Endothelial cell (in vitro differentiated cells): ENCODE measurements around the gene CIB4. TPM values are rescaled to one million over a fixed set of nuclear protein-coding genes. Genes with fewer than 3 reads are reported as not detected.

Source experiments
- DNase-seq: peaks from one replicate; pipeline ENCODE4 v3.0.0; 2021; ENCODE audit warnings: low spot score
- H3K27ac Mint-ChIP-seq: one replicate; pipeline ENCODE4 v1.8.0; 2021; ENCODE audit warnings: mixed read lengths, inconsistent platforms; ENCODE audit not compliant: unreplicated experiment
- H3K27me3 Mint-ChIP-seq: one replicate; pipeline ENCODE4 v1.8.0; 2021; ENCODE audit warnings: mild to moderate bottlenecking, moderate library complexity, mixed read lengths, inconsistent platforms; ENCODE audit not compliant: unreplicated experiment
- H3K36me3 Mint-ChIP-seq: one replicate; pipeline ENCODE4 v1.8.0; 2021; ENCODE audit warnings: mild to moderate bottlenecking, low read depth, mixed read lengths, inconsistent platforms; ENCODE audit not compliant: unreplicated experiment
- H3K4me1 Mint-ChIP-seq: one replicate; pipeline ENCODE4 v1.8.0; 2021; ENCODE audit warnings: mild to moderate bottlenecking, mixed read lengths, inconsistent platforms; ENCODE audit not compliant: unreplicated experiment
- H3K4me3 Mint-ChIP-seq: one replicate; pipeline ENCODE4 v1.8.0; 2021; ENCODE audit warnings: mild to moderate bottlenecking, mixed read lengths, inconsistent platforms; ENCODE audit not compliant: unreplicated experiment
- H3K9me3 Mint-ChIP-seq: one replicate; pipeline ENCODE4 v1.8.0; 2021; ENCODE audit warnings: mixed read lengths, inconsistent platforms; ENCODE audit not compliant: unreplicated experiment
- CTCF ChIP-seq: fragments of 200-600 bp; sonication (generic); IDR thresholded peaks from one replicate; pipeline ENCODE4 v1.5.0; 2021; ENCODE audit warnings: antibody characterized with exemption; ENCODE audit not compliant: unreplicated experiment
- total RNA-seq: library from RNA; stranded (reverse); fragmentation: NEBNext Ultra II Directional; extraction: Animal tissue kit (Norgen Biotek cat#: 25700); gene quantifications from one replicate; pipeline ENCODE4 v1.2.1, GENCODE V29; 2021; ENCODE audit not compliant: unreplicated experiment

Gene CIB4
- total RNA-seq, 1 donor from 2014 or later = not detected

DNA sequence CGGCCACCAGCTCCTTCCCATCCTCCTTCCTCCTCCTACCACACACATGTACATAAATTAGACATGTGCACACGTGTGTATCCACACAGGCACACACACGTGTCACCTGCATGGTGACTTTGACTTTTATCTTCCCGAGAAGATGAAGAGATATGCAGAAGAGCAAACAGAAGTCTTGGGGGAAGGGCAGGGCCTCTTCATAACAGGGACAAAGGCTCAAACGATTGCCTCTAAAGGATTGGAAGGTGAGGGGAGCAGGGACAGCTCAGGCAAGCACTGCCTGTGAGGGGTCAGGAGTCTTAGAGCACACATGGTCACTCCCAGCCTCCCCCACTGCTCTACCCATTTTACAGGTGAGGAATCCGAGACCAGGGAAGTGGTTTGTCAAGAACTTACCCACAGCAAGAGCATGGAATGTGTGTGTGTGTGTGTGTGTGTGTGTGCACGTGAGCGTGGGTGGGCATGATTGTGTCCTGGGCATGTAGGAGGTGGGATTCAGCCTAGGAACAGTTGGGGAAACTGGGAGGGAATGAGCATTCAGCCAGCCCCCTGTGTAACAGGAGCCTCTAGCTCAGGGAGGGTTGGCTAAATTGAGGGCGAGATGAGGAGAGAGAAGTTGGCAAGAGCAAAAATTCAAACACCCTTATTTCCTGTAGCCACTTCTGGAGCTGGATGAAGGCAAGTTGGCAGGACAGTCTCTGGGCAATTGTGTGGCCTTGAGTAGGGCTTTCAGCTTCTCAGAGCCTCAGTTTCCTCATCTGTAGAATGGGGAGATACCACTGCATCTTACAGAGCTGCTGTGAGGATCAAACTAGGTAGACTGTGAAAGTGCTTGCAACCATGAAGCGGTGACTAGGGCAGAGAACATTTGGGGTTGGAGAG is 24.2 kb downstream of the CIB4 start:
- H3K27me3 Mint-ChIP-seq = peaks cover 8% of the 10 kb centered on the region

GRCh38 chr2:26615860-26616705 is 25.1 kb downstream of the CIB4 start:
- H3K27me3 Mint-ChIP-seq = peaks cover 8% of the 10 kb centered on the region
- H3K9me3 Mint-ChIP-seq = no peaks in the 10 kb centered on the region
- no peak overlapping the region for H3K4me3 Mint-ChIP-seq
- peaks cover 9% of the 10 kb centered on the region for H3K4me1 Mint-ChIP-seq
- H3K36me3 Mint-ChIP-seq = no peaks in the 10 kb centered on the region
- H3K27ac Mint-ChIP-seq = no peak overlapping the region
- no peak for DNase-seq
- TF ChIP-seq CTCF = no peak

More for the DNA sequence above, 24.2 kb downstream of the CIB4 start:
- TF ChIP-seq CTCF = no peak
- Mint-ChIP-seq H3K36me3 (no peaks in the 10 kb centered on the region), H3K9me3 (no peaks in the 10 kb centered on the region), H3K27ac (no peak overlapping the region), H3K4me3 (no peak overlapping the region), H3K4me1 (peaks cover 9% of the 10 kb centered on the region)
- DNase-seq = no peak

- H3K4me3 Mint-ChIP-seq = no peak overlapping the region
- H3K36me3 Mint-ChIP-seq = no peaks in the 10 kb centered on the region
- TF ChIP-seq CTCF = no peak
- no peaks in the 10 kb centered on the region for H3K9me3 Mint-ChIP-seq
- H3K27me3 Mint-ChIP-seq = peaks cover 8% of the 10 kb centered on the region
- H3K4me1 Mint-ChIP-seq = peaks cover 11% of the 10 kb centered on the region
- no peak overlapping the region for H3K27ac Mint-ChIP-seq
- DNase-seq = no peak
Measured at GRCh38 chr2:26615336-26615859, 25.8 kb downstream of the CIB4 start.

GRCh38 chr2:26614216-26615138 is 26.7 kb downstream of the CIB4 start:
- Mint-ChIP-seq H3K4me1 (peaks cover 8% of the 10 kb centered on the region), H3K4me3 (no peak overlapping the region), H3K36me3 (no peaks in the 10 kb centered on the region), H3K9me3 (no peaks in the 10 kb centered on the region), H3K27me3 (peaks cover 8% of the 10 kb centered on the region), H3K27ac (no peak overlapping the region)
- no peak for TF ChIP-seq CTCF
- DNase-seq = no peak
